GM18508 (cell line): ENCODE data around the gene TNFRSF9.
"Not testable (repeated sequence)": the region's sequence is repeated elsewhere in the genome, so short reads cannot be mapped to it uniquely, and the experiment has no call there.

Source experiments
- ATAC-seq: cut with Tn5 transposase; IDR thresholded peaks from one replicate; pipeline ENCODE4 v1.9.1; 2021; ENCODE audit warnings: moderate number of reproducible peaks; ENCODE audit not compliant: insufficient read depth, unreplicated experiment

The TNFRSF9 gene

GRCh38 chr1:7940745-7941436 lies at the start of gene TNFRSF9:
Gene TNFRSF9 (minus strand): TSS chr1:7940839. CDS start chr1:7939994, 845 bp downstream.
- ATAC-seq, result no peak

GRCh38 chr1:7989762-7990428 lies 49.3 kb upstream of the TNFRSF9 start:
- no peak for ATAC-seq

GRCh38 chr1:7988576-7988975 lies 47.9 kb upstream of the TNFRSF9 start:
- ATAC-seq, result no peak

- ATAC-seq, result no peak
Measured at GRCh38 chr1:7987528-7987927, 46.9 kb upstream of the TNFRSF9 start.

GRCh38 chr1:7985851-7986612 lies 45.4 kb upstream of the TNFRSF9 start:
- no peak for ATAC-seq

- no peak for ATAC-seq
Measured at GRCh38 chr1:7984811-7985210, 44.2 kb upstream of the TNFRSF9 start.

- no peak for ATAC-seq
Measured at GRCh38 chr1:7983086-7983778, 42.6 kb upstream of the TNFRSF9 start.

- ATAC-seq, result no peak
Measured at GRCh38 chr1:7980984-7981383, 40.3 kb upstream of the TNFRSF9 start.

GRCh38 chr1:7975212-7975865 lies 34.7 kb upstream of the TNFRSF9 start:
- ATAC-seq, result no peak

- no peak for ATAC-seq
Measured at GRCh38 chr1:7973086-7973485, 32.4 kb upstream of the TNFRSF9 start.

GRCh38 chr1:7972285-7972684 lies 31.6 kb upstream of the TNFRSF9 start:
- no peak for ATAC-seq

- no peak for ATAC-seq
Measured at GRCh38 chr1:7971024-7971423, 30.4 kb upstream of the TNFRSF9 start.

GRCh38 chr1:7970246-7970645 lies 29.6 kb upstream of the TNFRSF9 start:
- no peak for ATAC-seq

- no peak for ATAC-seq
Measured at GRCh38 chr1:7967651-7968050, 27.0 kb upstream of the TNFRSF9 start.

GRCh38 chr1:7967196-7967595 lies 26.6 kb upstream of the TNFRSF9 start:
- ATAC-seq, result no peak

- no peak for ATAC-seq
Measured at GRCh38 chr1:7964476-7964875, 23.8 kb upstream of the TNFRSF9 start.

- not testable (repeated sequence) for ATAC-seq
Measured at GRCh38 chr1:7963841-7964240, 23.2 kb upstream of the TNFRSF9 start.

- ATAC-seq, result not testable (repeated sequence)
Measured at GRCh38 chr1:7963378-7963730, 22.7 kb upstream of the TNFRSF9 start.

GRCh38 chr1:7962636-7963377 lies 22.2 kb upstream of the TNFRSF9 start:
- no peak for ATAC-seq

- peak; percentile 12 for ATAC-seq
Measured at GRCh38 chr1:7962014-7962335, 21.3 kb upstream of the TNFRSF9 start.
